HCT116 (cell line): Measurements from ENCODE around the gene FAM171A2. TPM values are rescaled to one million over a fixed set of nuclear protein-coding genes. Genes with fewer than 3 reads are reported as not detected.
A peak's percentile ranks its signal among the peaks of the same experiment; 100 is the strongest.
"Not testable (repeated sequence)": the region's sequence is repeated elsewhere in the genome, so short reads cannot be mapped to it uniquely, and the experiment has no call there.

ENCODE experiments used
- ATAC-seq: fragments of 200-7000 bp; cut with Tn5 transposase; 2 replicates; pipeline ENCODE4 v1.9.1; 2020; ENCODE audit warnings: mild to moderate bottlenecking, moderate library complexity
- BruUV-seq: library from RNA; stranded (reverse); fragments of 400-500 nt; replicated peaks from 2 replicates; lab custom pipeline; 2021; lab: Mats Ljungman, UMichigan
- CTCF ChIA-PET: fragments of 300-600 bp; sonication (Branson Sonifier 250); formaldehyde crosslinking; loops from one replicate; lab custom pipeline; 2021; ENCODE audit warnings: antibody characterized with exemption; lab: Charles Lee
- POLR2A ChIA-PET: fragments of 300-600, 350-600 bp; sonication (Branson Sonifier 250); formaldehyde crosslinking; loops from one replicate; lab custom pipeline; 2021; ENCODE audit warnings: antibody characterized with exemption; lab: Charles Lee
- RAD21 ChIA-PET, 2 experiments: fragments of 300-600 bp; sonication (Branson Sonifier 250); formaldehyde crosslinking; loops; one replicate each; lab custom pipeline; 2023; ENCODE audit warnings: low total read pairs in 2 of 2; ENCODE audit not compliant: uncharacterized antibody in 2 of 2, unreplicated experiment in 2 of 2, low non-redundant PET in 1 of 2; lab: Charles Lee
- DNase-seq: peaks from one replicate; pipeline ENCODE4 v3.0.0-alpha.2; 2010; ENCODE audit warnings: low read depth, low spot score
- H2AFZ ChIP-seq: fragments of 200-600 bp; shearing (Covaris generic), sonication (generic); 2 replicates; pipeline ENCODE4 v1.6.1; 2017; ENCODE audit warnings: low read depth, mixed run types, mixed read lengths, antibody characterized with exemption, low read length; ENCODE audit not compliant: poor library complexity, severe bottlenecking
- H3K27ac ChIP-seq: 2 replicates; pipeline ENCODE4 v1.5.1; 2012; ENCODE audit warnings: low read depth, low read length
- H3K27me3 ChIP-seq: fragments of 200-600 bp; sonication (generic); 2 replicates; pipeline ENCODE4 v1.6.1; 2016; ENCODE audit warnings: mixed run types, low read length, mixed read lengths; ENCODE audit not compliant: insufficient read depth
- H3K36me3 ChIP-seq, 2 experiments: fragments of 200-500 bp in 1 of 2; fragments of 200-600 bp in 1 of 2; sonication (Bioruptor generic) in 1 of 2; sonication (generic) in 1 of 2; 2 replicates each; pipeline versions ENCODE4 v1.5.1 to v1.6.1; 2014 to 2016; ENCODE audit warnings: low read length in 2 of 2, inconsistent platforms in 1 of 2, mixed read lengths in 1 of 2, mixed run types in 1 of 2; ENCODE audit not compliant: insufficient read depth in 2 of 2, control insufficient read depth in 1 of 2
- H3K4me1 ChIP-seq, 2 experiments: fragments of 200-600 bp in 1 of 2; sonication (generic) in 1 of 2; 2 replicates each; pipeline versions ENCODE4 v1.5.1 to v1.6.1; 2012 to 2017; ENCODE audit warnings: low read length in 2 of 2, inconsistent platforms in 1 of 2, mild to moderate bottlenecking in 1 of 2, mixed read lengths in 1 of 2, mixed run types in 1 of 2, moderate library complexity in 1 of 2; ENCODE audit not compliant: insufficient read depth in 2 of 2, control insufficient read depth in 1 of 2
- H3K4me2 ChIP-seq: fragments of 200-600 bp; sonication (generic); 2 replicates; pipeline ENCODE4 v1.6.1; 2017; ENCODE audit warnings: mixed run types, low read length, mixed read lengths
- H3K4me3 ChIP-seq, 2 experiments: fragments of 200-600 bp in 1 of 2; sonication (generic) in 1 of 2; replicated peaks in 1 of 2; 2 replicates each; pipeline ENCODE4 v1.5.1; 2011 to 2016; ENCODE audit warnings: low read length in 2 of 2, control low read depth in 1 of 2, low read depth in 1 of 2, mild to moderate bottlenecking in 1 of 2, mixed read lengths in 1 of 2, mixed run types in 1 of 2
- H3K79me2 ChIP-seq: fragments of 200-600 bp; sonication (generic); 2 replicates; pipeline ENCODE4 v1.6.1; 2017; ENCODE audit warnings: mild to moderate bottlenecking, mixed run types, low read length, moderate library complexity, mixed read lengths; ENCODE audit not compliant: insufficient read depth
- H3K9ac ChIP-seq: fragments of 200-600 bp; sonication (generic); 2 replicates; pipeline ENCODE4 v1.6.1; 2016; ENCODE audit warnings: low read length, mixed read lengths
- H3K9me2 ChIP-seq: fragments of 200-600 bp; sonication (generic), shearing (Covaris generic); 2 replicates; pipeline ENCODE4 v1.6.1; 2017; ENCODE audit warnings: mixed run types, mild to moderate bottlenecking, moderate library complexity; ENCODE audit not compliant: insufficient read depth
- H3K9me3 ChIP-seq, 2 experiments: fragments of 200-500 bp in 1 of 2; fragments of 200-600 bp in 1 of 2; sonication (Bioruptor generic) in 1 of 2; sonication (generic) in 1 of 2; 2 replicates each; pipeline ENCODE4 v1.6.1; 2014 to 2017; ENCODE audit warnings: low read length in 2 of 2, mixed read lengths in 2 of 2, inconsistent platforms in 1 of 2, low read depth in 1 of 2, mild to moderate bottlenecking in 1 of 2, mixed run types in 1 of 2, moderate library complexity in 1 of 2; ENCODE audit not compliant: control insufficient read depth in 1 of 2, insufficient read depth in 1 of 2
- H4K20me1 ChIP-seq: fragments of 200-600 bp; sonication (generic), shearing (Covaris generic); 2 replicates; pipeline ENCODE4 v1.6.1; 2017; ENCODE audit warnings: mixed run types, mild to moderate bottlenecking, moderate library complexity; ENCODE audit not compliant: insufficient read depth
- CBX3 ChIP-seq: IDR thresholded peaks from 2 replicates; pipeline ENCODE4 v1.6.1; 2012; ENCODE audit warnings: low read depth
- CEBPB ChIP-seq: IDR thresholded peaks from 2 replicates; pipeline ENCODE4 v1.6.1; 2012; ENCODE audit warnings: low read depth
- JUND ChIP-seq: IDR thresholded peaks from 2 replicates; pipeline ENCODE4 v1.6.1; 2012
- SIN3A ChIP-seq: IDR thresholded peaks from 2 replicates; pipeline ENCODE4 v1.6.1; 2012; ENCODE audit warnings: low read depth
- SP1 ChIP-seq: IDR thresholded peaks from 2 replicates; pipeline ENCODE4 v1.6.1; 2012; ENCODE audit warnings: low read depth
- SRF ChIP-seq: IDR thresholded peaks from 2 replicates; pipeline ENCODE4 v1.6.1; 2012; ENCODE audit warnings: low read depth
- TCF7L2 ChIP-seq: IDR thresholded peaks from 2 replicates; pipeline ENCODE4 v1.7.0; 2011; ENCODE audit warnings: borderline replicate concordance, inconsistent platforms; ENCODE audit not compliant: insufficient read depth, insufficient read length; ENCODE audit errors: extremely low read depth
- ZNF274 ChIP-seq: fragments of 200-500 bp; sonication (Bioruptor generic); IDR thresholded peaks from 2 replicates; pipeline ENCODE4 v1.6.1; 2014; ENCODE audit warnings: mild to moderate bottlenecking, low read depth, low read length, inconsistent platforms
- intact Hi-C: fragments of 100-400 bp; cut with micrococcal nuclease; formaldehyde crosslinking; loops from 2 replicates; pipeline ENCODE4 v1.10.0; 2022
- total RNA-seq: library from RNA; stranded (reverse); gene quantifications from one replicate; pipeline ENCODE4 v1.2.1, GENCODE V29; 2021; ENCODE audit not compliant: unreplicated experiment
- TF ChIP-seq, protein P1 (sequence below): IDR thresholded peaks from 2 replicates; pipeline ENCODE4 v1.6.1; 2012
- TF ChIP-seq, protein P2 (sequence below), 3 experiments: fragments of 200-600 bp in 1 of 3; sonication (generic) in 1 of 3; IDR thresholded peaks in 2 of 3; conservative IDR thresholded peaks in 1 of 3; 2 replicates each; pipeline ENCODE4 v1.5.1; 2012 to 2017; ENCODE audit warnings: low read depth in 2 of 3, low read length in 2 of 3, antibody characterized with exemption in 1 of 3, borderline replicate concordance in 1 of 3, control low read depth in 1 of 3, mild to moderate bottlenecking in 1 of 3, mixed read lengths in 1 of 3, mixed run types in 1 of 3, moderate library complexity in 1 of 3; ENCODE audit not compliant: insufficient read depth in 1 of 3

Gene FAM171A2
- total RNA-seq, 1 experiment from 2014 or later: 18.0 TPM

DNA sequence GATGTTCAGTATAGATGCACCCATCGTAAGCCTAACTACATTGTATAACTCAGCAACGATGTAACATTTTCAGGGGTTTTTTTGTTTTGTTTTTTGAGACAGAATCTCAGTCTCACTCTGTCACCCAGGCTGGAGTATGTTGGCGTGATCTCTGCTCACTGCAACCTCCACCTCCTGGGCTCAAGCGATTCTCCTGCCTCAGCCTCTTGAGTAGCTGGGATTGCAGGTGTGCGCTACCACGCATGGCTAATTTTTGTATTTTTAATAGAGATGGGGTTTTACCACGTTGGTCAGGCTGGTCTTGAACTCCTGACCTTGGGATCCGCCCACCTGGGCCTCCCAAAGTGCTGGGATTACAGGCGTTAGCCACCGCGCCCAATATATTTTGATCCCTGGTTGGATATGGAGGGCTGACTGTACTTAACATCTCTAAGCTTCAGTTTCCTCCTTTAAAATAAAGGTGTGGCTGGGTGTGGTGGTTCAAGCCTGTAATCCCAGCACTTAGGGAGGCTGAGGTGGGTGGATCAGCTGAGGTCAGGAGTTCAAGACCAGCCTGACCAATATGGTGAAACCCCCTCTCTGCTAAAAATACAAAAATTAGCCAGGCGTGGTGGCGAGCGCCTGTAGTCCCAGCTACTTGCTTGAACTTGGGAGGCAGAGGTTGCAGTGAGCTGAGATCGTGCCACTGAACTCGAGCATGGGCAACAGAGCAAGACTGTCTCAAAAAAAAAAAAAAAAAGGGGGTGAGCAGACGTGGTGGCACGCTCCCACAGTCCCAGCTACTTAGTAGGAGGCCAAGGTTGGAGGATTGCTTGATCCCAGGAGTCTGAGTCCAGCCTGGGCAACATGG lies 16.2 kb downstream of the FAM171A2 start:
- H3K27ac ChIP-seq, H3K9me2 ChIP-seq, H2AFZ ChIP-seq, H4K20me1 ChIP-seq, POLR2A ChIA-PET, H3K4me3 ChIP-seq, DNase-seq, ATAC-seq, intact Hi-C loops, H3K79me2 ChIP-seq, H3K9me3 ChIP-seq, H3K9ac ChIP-seq, H3K36me3 ChIP-seq, H3K4me2 ChIP-seq, BruUV-seq, RAD21 ChIA-PET, H3K27me3 ChIP-seq: not testable (repeated sequence)
- CTCF ChIA-PET: interaction anchor here (0.9 to 1.3 kb wide), 2 partner anchors 16 to 403 kb away, joined by 4 read pairs; partner anchors contain the start of gene FAM171A2
- H3K4me1 ChIP-seq: peaks cover 4 to 18% of the 10 kb centered on the region in 2 experiments; a peak in 3 of 4 replicates

DNA sequence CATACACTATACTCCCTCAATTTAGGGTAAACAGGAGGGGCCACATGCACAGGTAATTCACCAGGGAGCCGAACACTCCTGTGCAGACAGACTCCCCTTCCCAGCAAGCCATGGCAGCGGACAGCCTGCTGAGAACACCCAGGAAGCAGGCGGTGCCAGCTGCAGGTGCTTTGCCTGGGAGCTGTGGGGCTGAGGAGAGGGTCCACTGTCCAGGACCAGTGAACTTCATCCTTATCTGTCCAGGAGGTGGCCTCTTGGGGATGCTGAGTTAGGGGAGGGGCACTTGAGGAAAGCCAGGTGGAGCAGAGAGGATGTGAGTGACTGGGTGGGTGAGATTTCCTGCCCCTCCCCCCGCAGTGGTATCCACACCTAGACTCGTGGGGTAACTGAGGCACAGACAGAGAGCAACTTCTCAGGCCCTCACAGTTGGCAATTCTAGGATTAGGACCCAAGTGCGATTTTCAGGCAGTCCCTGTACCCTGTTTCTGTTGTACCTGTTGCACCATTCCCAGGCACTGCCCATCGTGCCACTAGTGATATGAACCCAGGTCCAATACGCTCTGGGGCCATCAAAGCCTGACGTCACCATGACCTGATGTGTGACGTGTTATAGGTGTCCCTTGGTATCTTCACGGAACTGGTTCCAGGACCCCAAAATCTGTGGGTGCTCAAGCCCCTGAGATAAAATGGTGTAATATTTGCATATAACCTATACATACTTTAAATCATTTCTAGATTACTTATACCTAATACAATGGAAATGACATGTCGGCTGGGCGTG lies 17.4 kb downstream of the FAM171A2 start:
- Histone ChIP-seq H3K4me1 (peaks cover 4 to 18% of the 10 kb centered on the region in 2 experiments; a peak in 3 of 4 replicates), H4K20me1 (no peaks in the 10 kb centered on the region), H3K9me3 (no peaks in the 10 kb centered on the region), H2AFZ (no peak overlapping the region), H3K27ac (peak overlapping the region; percentile 7; the same call in 1 of the 2 replicates), H3K9ac (peak overlapping the region; percentile 71; the same call in 1 of the 2 replicates), H3K79me2 (no peaks in the 10 kb centered on the region), H3K4me3 (peak overlapping the region; percentile 74 to 97), H3K9me2 (no peaks in the 10 kb centered on the region), H3K36me3 (peaks cover 0 to 4% of the 10 kb centered on the region in 2 experiments; a peak in 1 of 4 replicates), H3K4me2 (peak overlapping the region; percentile 90), H3K27me3 (no peaks in the 10 kb centered on the region)
- RAD21 ChIA-PET: interaction anchor here in 1 of 2 experiments (0.6 kb wide), 1 partner anchor 262 kb away, joined by 4 read pairs; no protein-coding TSS in a partner anchor
- intact Hi-C loops: no loop called here
- ATAC-seq: no peak
- CTCF ChIA-PET: interaction anchor here (1.0 to 3.3 kb wide), 14 partner anchors 13 to 402 kb away, joined by 3 to 19 read pairs (median 6); partner anchors contain the start of genes FAM171A2, SLC25A39 and TMUB2
- POLR2A ChIA-PET: interaction anchor here (0.7 to 1.7 kb wide), 9 partner anchors 12 to 235 kb away, joined by 3 to 7 read pairs (median 5); partner anchors contain the start of gene TMUB2
- DNase-seq: no peak
- BruUV-seq: no TSS peak
- no peak for TF ChIP-seq TCF7L2
- no peak for TF ChIP-seq ZNF274
- no peak for TF ChIP-seq SRF
- TF ChIP-seq, protein P1, sequence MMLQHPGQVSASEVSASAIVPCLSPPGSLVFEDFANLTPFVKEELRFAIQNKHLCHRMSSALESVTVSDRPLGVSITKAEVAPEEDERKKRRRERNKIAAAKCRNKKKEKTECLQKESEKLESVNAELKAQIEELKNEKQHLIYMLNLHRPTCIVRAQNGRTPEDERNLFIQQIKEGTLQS: no peak
- no peak for TF ChIP-seq CEBPB
- TF ChIP-seq, protein P2, sequence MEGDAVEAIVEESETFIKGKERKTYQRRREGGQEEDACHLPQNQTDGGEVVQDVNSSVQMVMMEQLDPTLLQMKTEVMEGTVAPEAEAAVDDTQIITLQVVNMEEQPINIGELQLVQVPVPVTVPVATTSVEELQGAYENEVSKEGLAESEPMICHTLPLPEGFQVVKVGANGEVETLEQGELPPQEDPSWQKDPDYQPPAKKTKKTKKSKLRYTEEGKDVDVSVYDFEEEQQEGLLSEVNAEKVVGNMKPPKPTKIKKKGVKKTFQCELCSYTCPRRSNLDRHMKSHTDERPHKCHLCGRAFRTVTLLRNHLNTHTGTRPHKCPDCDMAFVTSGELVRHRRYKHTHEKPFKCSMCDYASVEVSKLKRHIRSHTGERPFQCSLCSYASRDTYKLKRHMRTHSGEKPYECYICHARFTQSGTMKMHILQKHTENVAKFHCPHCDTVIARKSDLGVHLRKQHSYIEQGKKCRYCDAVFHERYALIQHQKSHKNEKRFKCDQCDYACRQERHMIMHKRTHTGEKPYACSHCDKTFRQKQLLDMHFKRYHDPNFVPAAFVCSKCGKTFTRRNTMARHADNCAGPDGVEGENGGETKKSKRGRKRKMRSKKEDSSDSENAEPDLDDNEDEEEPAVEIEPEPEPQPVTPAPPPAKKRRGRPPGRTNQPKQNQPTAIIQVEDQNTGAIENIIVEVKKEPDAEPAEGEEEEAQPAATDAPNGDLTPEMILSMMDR (IDR thresholded peaks at IDR 0.05 in 2 of 3, conservative IDR thresholded peaks at IDR 0.05 in 1 of 3; ENCODE audit: borderline replicate concordance in 1 of 3, insufficient read depth in 1 of 3, low read depth in 2 of 3, low read length in 2 of 3): no peak
- TF ChIP-seq CBX3: no peak
- no peak for TF ChIP-seq SP1
- TF ChIP-seq JUND: no peak
- no peak for TF ChIP-seq SIN3A
